Activated CD4-positive, alpha-beta T cell treated with anti-CD3 and anti-CD28 coated beads, Interleukin-2, amount 10 ng/mL, durations not matched to agents 7 days and 5 days (primary cell): Measurements from ENCODE around the gene TCF12. TPM values are rescaled to one million over a fixed set of nuclear protein-coding genes. Genes with fewer than 3 reads are reported as not detected.

Experiments
- CTCF ChIA-PET: fragments of 350-600 bp; sonication (Branson Sonifier 250); formaldehyde crosslinking; loops from one replicate; lab custom pipeline; 2021; ENCODE audit warnings: antibody characterized with exemption; lab: Charles Lee
- POLR2A ChIA-PET: fragments of 350-600 bp; sonication (Branson Sonifier 250); formaldehyde crosslinking; loops from one replicate; lab custom pipeline; 2021; ENCODE audit warnings: antibody characterized with exemption; lab: Charles Lee
- DNase-seq: peaks from one replicate; pipeline ENCODE4 v3.0.0-alpha.2; 2020
- H3K27ac Mint-ChIP-seq: one replicate; pipeline ENCODE4 v1.8.0; 2021; ENCODE audit warnings: mild to moderate bottlenecking, moderate library complexity, mixed read lengths
- H3K27me3 Mint-ChIP-seq: one replicate; pipeline ENCODE4 v1.8.0; 2021; ENCODE audit warnings: mixed read lengths
- H3K36me3 Mint-ChIP-seq: one replicate; pipeline ENCODE4 v1.8.0; 2021; ENCODE audit warnings: low read depth, mixed read lengths
- H3K4me1 Mint-ChIP-seq: one replicate; pipeline ENCODE4 v1.8.0; 2021; ENCODE audit warnings: mixed read lengths
- H3K4me3 Mint-ChIP-seq: one replicate; pipeline ENCODE4 v1.8.0; 2021; ENCODE audit warnings: mild to moderate bottlenecking, moderate library complexity, mixed read lengths
- H3K9me3 Mint-ChIP-seq: one replicate; pipeline ENCODE4 v1.8.0; 2021; ENCODE audit warnings: mixed read lengths
- total RNA-seq, 2 experiments: library from RNA; stranded (reverse); gene quantifications; one replicate each; pipeline ENCODE4 v1.2.3, GENCODE V29; 2021

TCF12 gene
- total RNA-seq, 2 experiments from 2014 or later = 50.9 to 60.8 TPM

GRCh38 chr15:57183041-57183440 is 264.6 kb downstream of the TCF12 start:
- CTCF ChIA-PET = no interaction called here
- no peaks in the 10 kb centered on the region for H3K4me1 Mint-ChIP-seq
- H3K9me3 Mint-ChIP-seq = peaks cover 3% of the 10 kb centered on the region
- DNase-seq = no peak
- peaks cover 10% of the 10 kb centered on the region for H3K36me3 Mint-ChIP-seq
- no peak overlapping the region for H3K27ac Mint-ChIP-seq
- H3K27me3 Mint-ChIP-seq = no peaks in the 10 kb centered on the region
- H3K4me3 Mint-ChIP-seq = no peak overlapping the region
- POLR2A ChIA-PET = no interaction called here

GRCh38 chr15:57183614-57184344 is 265.3 kb downstream of the TCF12 start:
- H3K4me1 Mint-ChIP-seq = no peaks in the 10 kb centered on the region
- no peaks in the 10 kb centered on the region for H3K27me3 Mint-ChIP-seq
- H3K4me3 Mint-ChIP-seq = no peak overlapping the region
- ChIA-PET CTCF (no interaction called here), POLR2A (no interaction called here)
- DNase-seq = no peak
- H3K27ac Mint-ChIP-seq = no peak overlapping the region
- peaks cover 3% of the 10 kb centered on the region for H3K9me3 Mint-ChIP-seq
- H3K36me3 Mint-ChIP-seq = peaks cover 10% of the 10 kb centered on the region

GRCh38 chr15:57184502-57184901 is 266.1 kb downstream of the TCF12 start:
- ChIA-PET POLR2A (no interaction called here), CTCF (interaction anchor here (0.5 kb wide), 1 partner anchor 68 kb away, joined by 4 read pairs; no protein-coding TSS in a partner anchor)
- H3K4me1 Mint-ChIP-seq = no peaks in the 10 kb centered on the region
- no peak overlapping the region for H3K27ac Mint-ChIP-seq
- no peak for DNase-seq
- H3K36me3 Mint-ChIP-seq = peaks cover 10% of the 10 kb centered on the region
- no peaks in the 10 kb centered on the region for H3K27me3 Mint-ChIP-seq
- peaks cover 3% of the 10 kb centered on the region for H3K9me3 Mint-ChIP-seq
- H3K4me3 Mint-ChIP-seq = no peak overlapping the region

GRCh38 chr15:57185507-57186074 is 267.1 kb downstream of the TCF12 start:
- ChIA-PET CTCF (no interaction called here), POLR2A (no interaction called here)
- peaks cover 10% of the 10 kb centered on the region for H3K36me3 Mint-ChIP-seq
- no peak overlapping the region for H3K27ac Mint-ChIP-seq
- no peak overlapping the region for H3K4me3 Mint-ChIP-seq
- no peaks in the 10 kb centered on the region for H3K4me1 Mint-ChIP-seq
- no peak for DNase-seq
- peaks cover 3% of the 10 kb centered on the region for H3K9me3 Mint-ChIP-seq
- no peaks in the 10 kb centered on the region for H3K27me3 Mint-ChIP-seq

- no peak overlapping the region for H3K27ac Mint-ChIP-seq
- H3K4me1 Mint-ChIP-seq = no peaks in the 10 kb centered on the region
- ChIA-PET POLR2A (no interaction called here), CTCF (no interaction called here)
- H3K36me3 Mint-ChIP-seq = peaks cover 16% of the 10 kb centered on the region
- peaks cover 3% of the 10 kb centered on the region for H3K9me3 Mint-ChIP-seq
- no peak for DNase-seq
- H3K27me3 Mint-ChIP-seq = no peaks in the 10 kb centered on the region
- no peak overlapping the region for H3K4me3 Mint-ChIP-seq
These were observed 271.0 kb downstream of the TCF12 start for GRCh38 chr15:57189466-57189865.

GRCh38 chr15:57190208-57190607 is 271.8 kb downstream of the TCF12 start:
- Mint-ChIP-seq H3K4me3 (no peak overlapping the region), H3K27ac (no peak overlapping the region), H3K9me3 (peaks cover 2% of the 10 kb centered on the region), H3K27me3 (no peaks in the 10 kb centered on the region), H3K36me3 (peaks cover 14% of the 10 kb centered on the region), H3K4me1 (no peaks in the 10 kb centered on the region)
- ChIA-PET POLR2A (interaction anchor here (0.6 kb wide), 1 partner anchor 353 kb away, joined by 3 read pairs; no protein-coding TSS in a partner anchor), CTCF (no interaction called here)
- DNase-seq = no peak

- ChIA-PET CTCF (no interaction called here), POLR2A (no interaction called here)
- H3K27ac Mint-ChIP-seq = no peak overlapping the region
- no peaks in the 10 kb centered on the region for H3K9me3 Mint-ChIP-seq
- no peak overlapping the region for H3K4me3 Mint-ChIP-seq
- H3K27me3 Mint-ChIP-seq = no peaks in the 10 kb centered on the region
- peaks cover 7% of the 10 kb centered on the region for H3K36me3 Mint-ChIP-seq
- DNase-seq = no peak
- H3K4me1 Mint-ChIP-seq = no peaks in the 10 kb centered on the region
These were observed 274.7 kb downstream of the TCF12 start for GRCh38 chr15:57193161-57193560.

- H3K4me1 Mint-ChIP-seq = no peaks in the 10 kb centered on the region
- DNase-seq = no peak
- H3K4me3 Mint-ChIP-seq = no peak overlapping the region
- POLR2A ChIA-PET = no interaction called here
- no peak overlapping the region for H3K27ac Mint-ChIP-seq
- H3K36me3 Mint-ChIP-seq = peaks cover 7% of the 10 kb centered on the region
- H3K9me3 Mint-ChIP-seq = no peaks in the 10 kb centered on the region
- CTCF ChIA-PET = interaction anchor here (0.9 kb wide), 1 partner anchor 56 kb away, joined by 5 read pairs; no protein-coding TSS in a partner anchor
- H3K27me3 Mint-ChIP-seq = no peaks in the 10 kb centered on the region
These were observed 276.9 kb downstream of the TCF12 start for GRCh38 chr15:57195326-57195725.

- Mint-ChIP-seq H3K27ac (no peak overlapping the region), H3K4me1 (peaks cover 8% of the 10 kb centered on the region), H3K27me3 (no peaks in the 10 kb centered on the region), H3K4me3 (no peak overlapping the region), H3K9me3 (no peaks in the 10 kb centered on the region), H3K36me3 (peaks cover 7% of the 10 kb centered on the region)
- ChIA-PET POLR2A (no interaction called here), CTCF (no interaction called here)
- no peak for DNase-seq
These were observed 278.4 kb downstream of the TCF12 start for GRCh38 chr15:57196865-57197264.

GRCh38 chr15:57198131-57198530 is 279.7 kb downstream of the TCF12 start:
- Mint-ChIP-seq H3K4me3 (no peak overlapping the region), H3K36me3 (peaks cover 2% of the 10 kb centered on the region), H3K4me1 (peaks cover 9% of the 10 kb centered on the region), H3K9me3 (no peaks in the 10 kb centered on the region), H3K27me3 (no peaks in the 10 kb centered on the region), H3K27ac (no peak overlapping the region)
- ChIA-PET CTCF (interaction anchor here (1.3 kb wide), 1 partner anchor 18 kb away, joined by 3 read pairs; no protein-coding TSS in a partner anchor), POLR2A (no interaction called here)
- no peak for DNase-seq

- Mint-ChIP-seq H3K4me1 (peaks cover 9% of the 10 kb centered on the region), H3K4me3 (no peak overlapping the region), H3K27me3 (no peaks in the 10 kb centered on the region), H3K9me3 (no peaks in the 10 kb centered on the region), H3K36me3 (no peaks in the 10 kb centered on the region), H3K27ac (no peak overlapping the region)
- no peak for DNase-seq
- POLR2A ChIA-PET = no interaction called here
- CTCF ChIA-PET = interaction anchor here (1.3 kb wide), 1 partner anchor 17 kb away, joined by 3 read pairs; no protein-coding TSS in a partner anchor
These were observed 280.3 kb downstream of the TCF12 start for GRCh38 chr15:57198654-57199291.

GRCh38 chr15:57201578-57201977 is 283.1 kb downstream of the TCF12 start:
- Mint-ChIP-seq H3K9me3 (no peaks in the 10 kb centered on the region), H3K27ac (no peak overlapping the region), H3K4me1 (peaks cover 9% of the 10 kb centered on the region), H3K36me3 (no peaks in the 10 kb centered on the region), H3K27me3 (no peaks in the 10 kb centered on the region), H3K4me3 (no peak overlapping the region)
- no peak for DNase-seq
- POLR2A ChIA-PET = no interaction called here
- CTCF ChIA-PET = no interaction called here

- CTCF ChIA-PET = no interaction called here
These were observed 285.5 kb downstream of the TCF12 start for GRCh38 chr15:57203906-57204305.

More at GRCh38 chr15:57203906-57204305, 285.5 kb downstream of the TCF12 start:
- Mint-ChIP-seq H3K4me3 (no peak overlapping the region), H3K4me1 (peaks cover 9% of the 10 kb centered on the region), H3K36me3 (no peaks in the 10 kb centered on the region), H3K27ac (no peak overlapping the region), H3K27me3 (no peaks in the 10 kb centered on the region), H3K9me3 (no peaks in the 10 kb centered on the region)
- POLR2A ChIA-PET = no interaction called here
- DNase-seq = no peak
